Fibroblast of peridontal ligament (primary cell): ENCODE results near the gene CYP4F3.
"Not testable (repeated sequence)": the region's sequence is repeated elsewhere in the genome, so short reads cannot be mapped to it uniquely, and the experiment has no call there.

Source experiments
- DNase-seq: peaks from one replicate; pipeline ENCODE4 v3.0.0-alpha.2; 2010; ENCODE audit errors: extremely low read depth

CYP4F3 gene

DNA sequence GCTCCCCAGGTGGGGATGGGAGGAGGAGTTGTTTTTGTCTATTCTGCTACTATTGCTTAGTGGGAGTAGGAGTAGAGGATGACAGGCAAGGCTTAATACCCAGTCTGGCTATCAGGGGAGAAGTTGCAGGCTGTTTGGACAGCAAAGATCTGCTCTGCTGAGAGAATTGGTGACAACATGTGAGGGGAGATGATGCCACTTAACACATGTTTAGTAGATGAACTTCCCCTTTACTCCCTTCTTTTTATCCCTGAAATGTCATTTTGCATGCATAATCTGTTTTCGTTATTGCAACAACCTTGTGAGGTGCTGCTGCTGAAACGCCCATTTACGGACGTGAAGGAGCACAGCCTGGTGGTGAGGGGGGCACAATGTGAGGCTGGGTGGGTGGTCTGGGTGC lies 29.2 kb downstream of the CYP4F3 start:
- no peak for DNase-seq

GRCh38 chr19:15671237-15671821 lies 30.6 kb downstream of the CYP4F3 start:
- no peak for DNase-seq

- no peak for DNase-seq
These were observed 31.3 kb downstream of the CYP4F3 start for GRCh38 chr19:15671891-15672579.

DNA sequence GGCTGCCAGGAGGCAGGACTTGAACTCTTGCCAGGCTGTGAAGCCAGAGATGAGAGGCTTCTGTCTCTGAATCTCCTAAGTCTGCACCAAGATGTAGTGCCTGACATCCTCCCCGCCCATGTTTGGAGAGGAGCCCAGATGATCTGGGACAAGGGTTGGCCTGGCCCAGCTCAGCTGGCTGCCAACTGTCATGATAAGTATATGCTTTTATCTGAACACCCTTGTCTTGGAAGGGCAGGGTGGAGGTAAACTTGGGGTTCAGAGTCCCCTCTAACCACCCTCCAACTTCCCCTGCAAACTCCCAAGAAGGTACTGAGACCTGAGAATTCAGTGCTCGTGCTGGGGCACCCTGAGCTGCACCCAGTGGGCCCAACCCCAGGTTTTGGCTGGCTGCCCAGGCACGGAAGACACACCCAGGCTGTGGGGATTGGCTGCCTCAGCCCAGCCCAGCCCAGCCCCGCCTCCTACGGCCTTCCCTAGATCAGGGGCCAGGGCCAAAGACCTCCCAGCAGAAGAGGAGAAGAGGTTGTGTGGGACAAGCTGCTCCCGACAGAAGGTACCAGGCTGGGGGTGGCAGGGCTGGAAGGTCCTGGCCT lies 32.0 kb downstream of the CYP4F3 start, which contains the start of gene CYP4F12:
Gene CYP4F12, plus strand, starts transcription at position 508 of the 596 bp plus-strand sequence. CDS start 443 bp downstream, outside the sequence.
- no peak for DNase-seq

- no peak for DNase-seq
These were observed 32.5 kb downstream of the CYP4F3 start for GRCh38 chr19:15673176-15673654.

- no peak for DNase-seq
These were observed 34.9 kb downstream of the CYP4F3 start for GRCh38 chr19:15675560-15675959.

DNA sequence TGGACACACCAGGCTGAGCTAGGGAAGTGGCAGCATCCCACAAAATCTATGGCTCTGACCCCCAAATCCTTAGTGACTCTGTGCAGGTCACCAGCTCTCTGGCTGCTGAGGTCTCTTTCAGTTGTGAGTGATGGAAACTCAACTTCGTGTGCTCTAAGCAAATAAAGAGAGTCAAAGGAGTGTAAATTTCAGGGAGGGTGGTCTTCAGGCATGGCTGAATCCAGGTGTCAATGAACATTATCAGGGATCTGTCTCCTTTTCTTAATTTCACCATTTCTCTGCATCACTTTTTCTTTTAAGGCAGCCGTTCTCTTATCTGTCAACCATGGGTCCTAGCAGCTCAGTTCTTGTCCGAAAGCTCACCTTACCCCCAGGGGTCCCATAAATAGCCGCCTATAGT lies 38.4 kb downstream of the CYP4F3 start:
- DNase-seq = no peak

DNA sequence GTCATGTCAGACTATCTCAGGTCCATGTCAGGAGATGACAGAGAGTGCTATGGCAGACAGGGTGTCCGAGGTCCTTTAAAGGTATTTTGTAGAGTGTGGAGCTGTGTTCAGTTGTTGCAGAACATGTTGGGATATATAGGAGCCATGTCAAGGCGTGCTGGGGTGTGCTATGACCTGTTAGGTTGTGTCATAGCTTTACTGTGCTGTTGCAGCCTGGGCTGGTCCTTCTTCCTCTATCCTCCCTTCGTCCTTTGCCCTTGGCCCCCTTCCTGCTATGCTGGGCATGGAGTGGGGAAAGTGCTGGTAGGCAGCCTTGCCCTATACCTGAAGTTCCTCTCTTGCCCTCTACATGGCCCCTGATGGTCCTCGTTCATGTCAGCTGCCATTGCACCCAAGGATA lies 39.2 kb downstream of the CYP4F3 start:
- DNase-seq = not testable (repeated sequence)

GRCh38 chr19:15680478-15681322 lies 40.0 kb downstream of the CYP4F3 start:
- no peak for DNase-seq

GRCh38 chr19:15683411-15683810 lies 42.7 kb downstream of the CYP4F3 start:
- no peak for DNase-seq

GRCh38 chr19:15684828-15685227 lies 44.1 kb downstream of the CYP4F3 start:
- no peak for DNase-seq

GRCh38 chr19:15696654-15697194 lies 56.0 kb downstream of the CYP4F3 start:
- no peak for DNase-seq

GRCh38 chr19:15701757-15702533 lies 61.2 kb downstream of the CYP4F3 start:
- no peak for DNase-seq

- peak; percentile 8 for DNase-seq
These were observed 61.8 kb downstream of the CYP4F3 start for GRCh38 chr19:15702534-15702930.
